Body of pancreas (tissue), 4 donors: Measurements from ENCODE around the gene RACK1. TPM values are rescaled to one million over a fixed set of nuclear protein-coding genes. Genes with fewer than 3 reads are reported as not detected.

Source experiments
- ATAC-seq: fragments of 150-250 bp; one replicate; pipeline ENCODE4 v1.9.1; 2016
- DNase-seq, 4 donors: peaks; one replicate each; pipeline ENCODE4 v3.0.0-alpha.2; 2019
- H3K27ac ChIP-seq, 4 donors: fragments of 200-600 bp; sonication (generic); 1 replicate in 3 of 4; 2 replicates in 1 of 4; pipeline versions ENCODE4 v1.5.1 to v1.6.1; 2016 to 2019; ENCODE audit warnings: mild to moderate bottlenecking in 1 of 4, mixed read lengths in 1 of 4, moderate library complexity in 1 of 4
- H3K27me3 ChIP-seq, 2 donors: fragments of 200-600 bp; sonication (generic); one replicate each; pipeline ENCODE4 v1.6.0; 2016; ENCODE audit warnings: mild to moderate bottlenecking in 1 of 2
- H3K36me3 ChIP-seq, 2 donors: fragments of 200-600 bp; sonication (generic); replicated peaks in 1 of 2; 2 replicates each; pipeline ENCODE4 v1.5.1; 2016; ENCODE audit warnings: low read depth in 2 of 2; ENCODE audit not compliant: insufficient read depth in 1 of 2
- H3K4me1 ChIP-seq: fragments of 200-600 bp; sonication (generic); one replicate; pipeline ENCODE4 v1.6.0; 2016
- H3K4me3 ChIP-seq, 2 donors: fragments of 200-600 bp; sonication (generic); 1 replicate in 1 of 2; 2 replicates in 1 of 2; pipeline ENCODE4 v1.5.1; 2016 to 2019
- H3K9me3 ChIP-seq, 3 donors: fragments of 200-600 bp; sonication (generic); 1 replicate in 2 of 3; 2 replicates in 1 of 3; pipeline ENCODE4 v1.5.1; 2016
- POLR2A ChIP-seq, 3 donors: fragments of 450-650 bp; IDR thresholded peaks; one replicate each; pipeline ENCODE4 v1.6.1; 2016; ENCODE audit warnings: antibody characterized with exemption in 3 of 3, mild to moderate bottlenecking in 2 of 3
- WGBS, 2 donors: methylation state at CpG; one replicate each; pipeline ENCODE4 v1.1.5; 2017; 5-methylcytosine and 5-hydroxymethylcytosine counted together
- intact Hi-C: fragments of 100-400 bp; cut with DNase I; formaldehyde crosslinking; loops from one replicate; pipeline ENCODE4 v1.15.1; 2023
- total RNA-seq, 2 donors: library from RNA; depleted of rRNA; stranded (reverse); fragments of >200 nt; gene quantifications; one replicate each; pipeline ENCODE4 v1.1.0, GENCODE V29; 2016
- TF ChIP-seq, protein P1 (sequence below), 7 experiments: fragments of 450-650 bp in 4 of 7; fragments of 200-600 bp in 3 of 7; sonication (generic) in 3 of 7; IDR thresholded peaks; one replicate each; pipeline ENCODE4 v1.5.1; 2016 to 2019; ENCODE audit warnings: antibody characterized with exemption in 7 of 7

The RACK1 gene
- total RNA-seq, 2 donors from 2014 or later, result 1,136 to 1,977 TPM

- peak; percentile 80 to 96 (median 96) for TF ChIP-seq POLR2A (IDR thresholded peaks at IDR 0.05)
- TF ChIP-seq, protein P1, sequence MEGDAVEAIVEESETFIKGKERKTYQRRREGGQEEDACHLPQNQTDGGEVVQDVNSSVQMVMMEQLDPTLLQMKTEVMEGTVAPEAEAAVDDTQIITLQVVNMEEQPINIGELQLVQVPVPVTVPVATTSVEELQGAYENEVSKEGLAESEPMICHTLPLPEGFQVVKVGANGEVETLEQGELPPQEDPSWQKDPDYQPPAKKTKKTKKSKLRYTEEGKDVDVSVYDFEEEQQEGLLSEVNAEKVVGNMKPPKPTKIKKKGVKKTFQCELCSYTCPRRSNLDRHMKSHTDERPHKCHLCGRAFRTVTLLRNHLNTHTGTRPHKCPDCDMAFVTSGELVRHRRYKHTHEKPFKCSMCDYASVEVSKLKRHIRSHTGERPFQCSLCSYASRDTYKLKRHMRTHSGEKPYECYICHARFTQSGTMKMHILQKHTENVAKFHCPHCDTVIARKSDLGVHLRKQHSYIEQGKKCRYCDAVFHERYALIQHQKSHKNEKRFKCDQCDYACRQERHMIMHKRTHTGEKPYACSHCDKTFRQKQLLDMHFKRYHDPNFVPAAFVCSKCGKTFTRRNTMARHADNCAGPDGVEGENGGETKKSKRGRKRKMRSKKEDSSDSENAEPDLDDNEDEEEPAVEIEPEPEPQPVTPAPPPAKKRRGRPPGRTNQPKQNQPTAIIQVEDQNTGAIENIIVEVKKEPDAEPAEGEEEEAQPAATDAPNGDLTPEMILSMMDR (IDR thresholded peaks at IDR 0.05), result peak in 3 of 7 experiments; percentile 11 to 32 (median 13)
- 0% methylated on average over 14 to 59 of the region's 59 CpGs for WGBS, 2 donors
- H3K4me1 ChIP-seq, result peaks cover 36% of the 10 kb centered on the region
- ATAC-seq (peak; percentile 86), DNase-seq (peak; percentile 95 to 97 (median 96))
- peak within 1 kb of the TSS; percentile 89 to 92 for H3K4me3 ChIP-seq
- peak within 1 kb of the TSS; percentile 91 to 97 (median 96) for H3K27ac ChIP-seq
- no peaks in the 10 kb centered on the region for H3K27me3 ChIP-seq
- no peaks in the 10 kb centered on the region for H3K9me3 ChIP-seq
- intact Hi-C loops, result no loop called here
- no peaks in the 10 kb centered on the region for H3K36me3 ChIP-seq
Measured at GRCh38 chr5:181223058-181223728, 20.5 kb downstream of the RACK1 start, which contains the start of gene TRIM41. Gene TRIM41 (plus strand): TSS chr5:181223281. CDS start chr5:181224000, 719 bp downstream.

DNA sequence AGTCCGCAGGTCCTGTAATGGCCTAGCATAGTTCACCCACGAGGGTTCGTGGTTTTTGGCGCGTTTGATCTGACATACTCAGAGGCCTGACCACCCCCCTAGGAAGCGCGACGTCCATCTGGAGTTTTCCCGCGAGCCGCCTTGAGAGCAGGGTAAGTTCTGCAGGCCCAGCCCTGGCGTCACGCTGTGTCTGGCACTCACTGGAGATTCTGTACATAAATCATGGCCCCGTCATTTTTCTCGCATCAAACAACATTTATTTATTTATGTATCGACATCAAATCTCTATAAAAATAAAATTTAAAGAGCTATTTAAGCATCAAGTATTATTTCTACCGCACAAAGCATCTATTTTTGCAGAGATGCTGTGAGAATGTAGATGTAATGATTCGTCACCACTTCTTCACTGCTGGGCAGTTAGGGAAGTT lies 21.1 kb downstream of the RACK1 start:
- intact Hi-C loops, result no loop called here
- DNase-seq, result no peak
- Histone ChIP-seq H3K36me3 (no peaks in the 10 kb centered on the region), H3K27ac (peak overlapping the region; percentile 91 to 97 (median 96)), H3K4me1 (peaks cover 40% of the 10 kb centered on the region), H3K9me3 (no peaks in the 10 kb centered on the region), H3K27me3 (no peaks in the 10 kb centered on the region), H3K4me3 (peak overlapping the region; percentile 89 to 92)
- TF ChIP-seq, protein P1 (IDR thresholded peaks at IDR 0.05), result no peak
- TF ChIP-seq POLR2A (IDR thresholded peaks at IDR 0.05), result no peak
- WGBS, 2 donors, result 0 to 1% methylated on average over 14 to 18 of the region's 18 CpGs
- peak; percentile 8 for ATAC-seq

- ATAC-seq (peak; percentile 57), DNase-seq (peak; percentile 95 to 98 (median 96))
- Histone ChIP-seq H3K36me3 (no peaks in the 10 kb centered on the region), H3K4me1 (peaks cover 46% of the 10 kb centered on the region), H3K9me3 (no peaks in the 10 kb centered on the region), H3K4me3 (peak overlapping the region in 1 of 2 donors; percentile 89), H3K27ac (peak overlapping the region; percentile 91 to 97 (median 96)), H3K27me3 (no peaks in the 10 kb centered on the region)
- intact Hi-C loops, result no loop called here
- TF ChIP-seq, protein P1 (IDR thresholded peaks at IDR 0.05), result no peak
- TF ChIP-seq POLR2A (IDR thresholded peaks at IDR 0.05), result no peak
- WGBS, 2 donors, result 1 to 2% methylated on average over 9 to 50 of the region's 50 CpGs
Measured at GRCh38 chr5:181221792-181222629, 21.7 kb downstream of the RACK1 start.

DNA sequence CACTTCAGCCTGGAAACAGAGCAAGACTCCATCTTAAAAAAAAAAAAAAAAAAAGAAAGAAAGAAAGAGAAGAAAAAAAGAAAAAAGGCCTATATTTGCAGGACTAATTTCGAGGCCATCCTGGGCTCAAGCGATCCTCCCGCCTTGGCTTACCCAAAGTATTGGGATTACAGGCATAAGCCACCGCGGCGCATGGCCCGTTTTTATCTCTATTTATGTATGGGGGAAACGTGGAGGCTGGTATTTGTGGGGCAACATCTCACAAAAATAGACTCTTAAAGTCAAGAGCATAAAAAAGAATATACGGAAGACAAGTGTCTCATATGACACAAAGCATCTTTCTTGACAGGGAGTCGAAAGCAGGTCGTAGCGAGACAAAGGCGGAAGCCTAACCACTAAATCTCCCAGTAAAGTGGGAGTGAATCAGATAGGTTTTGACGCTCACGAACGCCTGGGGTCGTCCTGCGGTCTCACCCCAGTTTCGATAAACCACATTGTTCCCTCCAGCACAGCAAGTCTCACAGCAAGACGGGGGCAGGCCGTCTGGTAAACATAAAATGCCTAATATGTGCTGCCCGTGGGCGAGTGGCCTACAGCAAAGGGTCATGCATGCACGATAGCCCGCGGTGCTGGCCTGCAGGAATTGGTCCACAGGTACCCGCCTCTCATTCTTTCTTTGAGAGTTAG lies 22.5 kb downstream of the RACK1 start:
- WGBS, 2 donors, result 43 to 54% methylated on average over 27 of the region's 27 CpGs
- Histone ChIP-seq H3K4me3 (no peak overlapping the region), H3K4me1 (peaks cover 46% of the 10 kb centered on the region), H3K36me3 (no peaks in the 10 kb centered on the region), H3K27ac (peak overlapping the region; percentile 91 to 97 (median 96)), H3K27me3 (no peaks in the 10 kb centered on the region), H3K9me3 (no peaks in the 10 kb centered on the region)
- no peak for DNase-seq
- ATAC-seq, result no peak
- no peak for TF ChIP-seq POLR2A (IDR thresholded peaks at IDR 0.05)
- TF ChIP-seq, protein P1 (IDR thresholded peaks at IDR 0.05), result no peak
- intact Hi-C loops, result no loop called here
